Trophoblast cell (in vitro differentiated cells and primary cell): Measurements from ENCODE around the gene ELP1.

Experiments used
- DNase-seq, 2 donors: peaks; one replicate each; pipeline ENCODE4 v3.0.0-alpha.2; 2016
- H2AFZ ChIP-seq: 2 replicates; pipeline ENCODE4 v1.6.1; 2013; ENCODE audit warnings: low read length, moderate library complexity, mild to moderate bottlenecking; ENCODE audit not compliant: insufficient read depth, poor library complexity
- H2AK5ac ChIP-seq: 2 replicates; pipeline ENCODE4 v1.6.1; 2013; ENCODE audit warnings: mild to moderate bottlenecking, low read length
- H2BK120ac ChIP-seq: 2 replicates; pipeline ENCODE4 v1.6.1; 2013; ENCODE audit warnings: low read length, mild to moderate bottlenecking, moderate library complexity; ENCODE audit not compliant: insufficient read depth, poor library complexity
- H2BK12ac ChIP-seq: 2 replicates; pipeline ENCODE4 v1.6.1; 2013; ENCODE audit warnings: mild to moderate bottlenecking, low read length, moderate library complexity
- H2BK5ac ChIP-seq: 2 replicates; pipeline ENCODE4 v1.6.1; 2013; ENCODE audit warnings: low read length, low read depth, moderate library complexity, mild to moderate bottlenecking; ENCODE audit not compliant: poor library complexity
- H3K14ac ChIP-seq: 2 replicates; pipeline ENCODE4 v1.6.1; 2013; ENCODE audit warnings: mild to moderate bottlenecking, low read length
- H3K18ac ChIP-seq: 2 replicates; pipeline ENCODE4 v1.6.1; 2013; ENCODE audit warnings: mild to moderate bottlenecking, low read length
- H3K23ac ChIP-seq: 2 replicates; pipeline ENCODE4 v1.6.1; 2013; ENCODE audit warnings: low read length
- H3K27ac ChIP-seq: 2 replicates; pipeline ENCODE4 v1.5.1; 2013; ENCODE audit warnings: low read depth, mild to moderate bottlenecking, inconsistent platforms, low read length, moderate library complexity
- H3K27me3 ChIP-seq: 2 replicates; pipeline ENCODE4 v1.6.1; 2013; ENCODE audit warnings: inconsistent platforms, mild to moderate bottlenecking, low read length, moderate library complexity; ENCODE audit not compliant: insufficient read depth
- H3K36me3 ChIP-seq, 2 experiments: 1 replicate in 1 of 2; 2 replicates in 1 of 2; pipeline ENCODE4 v1.6.1; 2013; ENCODE audit warnings: low read length in 2 of 2, mild to moderate bottlenecking in 2 of 2, moderate library complexity in 1 of 2; ENCODE audit not compliant: insufficient read depth in 2 of 2, control insufficient read depth in 1 of 2
- H3K4ac ChIP-seq: 2 replicates; pipeline ENCODE4 v1.6.1; 2013; ENCODE audit warnings: low read depth, mild to moderate bottlenecking, low read length, moderate library complexity
- H3K4me1 ChIP-seq, 2 experiments: 1 replicate in 1 of 2; 2 replicates in 1 of 2; pipeline ENCODE4 v1.6.1; 2013; ENCODE audit warnings: low read length in 2 of 2, mild to moderate bottlenecking in 2 of 2, moderate library complexity in 1 of 2; ENCODE audit not compliant: insufficient read depth in 2 of 2, control insufficient read depth in 1 of 2
- H3K4me2 ChIP-seq: 2 replicates; pipeline ENCODE4 v1.6.1; 2013; ENCODE audit warnings: inconsistent platforms, mild to moderate bottlenecking, low read length, moderate library complexity
- H3K4me3 ChIP-seq: 2 replicates; pipeline ENCODE4 v1.5.1; 2013; ENCODE audit warnings: mild to moderate bottlenecking, low read depth, low read length, inconsistent platforms
- H3K79me1 ChIP-seq: one replicate; pipeline ENCODE4 v1.6.1; 2013; ENCODE audit warnings: low read length
- H3K79me2 ChIP-seq: 2 replicates; pipeline ENCODE4 v1.6.1; 2013; ENCODE audit warnings: low read length, mild to moderate bottlenecking; ENCODE audit not compliant: control insufficient read depth, insufficient read depth, poor library complexity
- H3K9ac ChIP-seq: 2 replicates; pipeline ENCODE4 v1.6.1; 2013; ENCODE audit warnings: mild to moderate bottlenecking, low read length
- H3K9me3 ChIP-seq: 2 replicates; pipeline ENCODE4 v1.6.1; 2013; ENCODE audit warnings: low read depth, mild to moderate bottlenecking, control low read depth, inconsistent platforms, low read length; ENCODE audit not compliant: insufficient read depth
- H4K12ac ChIP-seq: 2 replicates; pipeline ENCODE4 v1.6.1; 2013; ENCODE audit warnings: low read depth, mild to moderate bottlenecking, low read length, moderate library complexity
- H4K8ac ChIP-seq: 2 replicates; pipeline ENCODE4 v1.6.1; 2013; ENCODE audit warnings: low read depth, mild to moderate bottlenecking, low read length, moderate library complexity
- H4K91ac ChIP-seq: one replicate; pipeline ENCODE4 v1.6.1; 2013; ENCODE audit warnings: low read depth, mild to moderate bottlenecking, low read length, moderate library complexity
- WGBS: extraction: QIAGEN DNeasy Blood & Tissue Kit; methylation state at CpG from one replicate; pipeline ENCODE4 v1.1.7; 2013; ENCODE audit warnings: missing lambda C conversion rate; ENCODE audit not compliant: insufficient read length, insufficient coverage; ENCODE audit errors: extremely low coverage; 5-methylcytosine and 5-hydroxymethylcytosine counted together

Gene ELP1

DNA sequence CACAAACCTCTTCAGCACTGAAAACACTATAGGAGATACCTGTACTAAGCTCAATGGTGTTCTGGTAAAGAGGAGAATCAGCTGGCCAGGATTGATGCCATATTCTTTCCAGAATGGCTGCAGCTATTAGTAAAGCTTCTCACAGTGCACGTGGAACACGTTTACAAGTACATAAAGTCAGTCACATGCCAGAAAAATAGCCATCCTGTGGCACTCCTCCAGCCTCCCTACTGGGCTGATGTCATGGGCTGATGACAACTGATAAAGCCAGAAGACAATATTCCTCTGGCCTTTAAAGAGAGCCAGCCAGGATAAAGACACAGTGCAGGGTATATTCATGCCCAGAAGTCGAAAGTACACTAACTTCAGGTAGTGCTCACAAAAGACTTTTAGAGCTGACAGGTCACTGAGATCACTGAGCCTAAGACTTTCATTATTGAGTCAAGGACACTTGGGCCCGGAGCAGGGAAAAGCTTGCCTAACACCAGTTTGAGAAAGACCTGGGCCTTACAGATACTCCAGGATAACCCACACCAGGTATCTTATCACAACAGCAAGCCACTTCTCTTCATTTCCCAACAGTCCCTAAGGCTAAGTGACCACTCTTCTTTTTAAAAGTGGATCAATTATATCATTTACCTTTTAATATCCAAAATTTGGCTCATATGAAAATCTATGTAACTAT lies 29.7 kb upstream of the ELP1 start:
- Histone ChIP-seq H3K9me3 (no peaks in the 10 kb centered on the region), H2BK120ac (no peak overlapping the region), H2BK5ac (no peak overlapping the region), H3K4me2 (no peak overlapping the region), H2AK5ac (no peak overlapping the region), H3K27me3 (no peaks in the 10 kb centered on the region), H3K79me2 (no peaks in the 10 kb centered on the region), H2BK12ac (no peak overlapping the region), H3K18ac (no peak overlapping the region), H3K4me3 (no peak overlapping the region), H4K12ac (no peak overlapping the region), H3K4ac (no peak overlapping the region), H3K9ac (no peak overlapping the region), H4K8ac (no peak overlapping the region), H3K4me1 (peaks cover 0 to 2% of the 10 kb centered on the region in 2 experiments), H4K91ac (no peak overlapping the region), H3K14ac (no peak overlapping the region), H3K27ac (peak overlapping the region; percentile 16), H3K79me1 (no peaks in the 10 kb centered on the region), H3K23ac (no peak overlapping the region), H3K36me3 (peaks cover 2 to 4% of the 10 kb centered on the region in 2 experiments), H2AFZ (no peak overlapping the region)
- DNase-seq, result peak; percentile 33 to 58
- no CpG with 5 or more reads among the region's 4 CpGs for WGBS

GRCh38 chr9:108961151-108961550 lies 27.2 kb upstream of the ELP1 start:
- no peak overlapping the region for H4K12ac ChIP-seq
- no peak overlapping the region for H3K4ac ChIP-seq
- no peak overlapping the region for H3K27ac ChIP-seq
- H2AFZ ChIP-seq, result no peak overlapping the region
- H3K79me1 ChIP-seq, result no peaks in the 10 kb centered on the region
- H2AK5ac ChIP-seq, result no peak overlapping the region
- no peak overlapping the region for H4K8ac ChIP-seq
- H3K4me1 ChIP-seq, result peaks cover 0 to 2% of the 10 kb centered on the region in 2 experiments
- peaks cover 0 to 2% of the 10 kb centered on the region in 2 experiments for H3K36me3 ChIP-seq
- H3K23ac ChIP-seq, result no peak overlapping the region
- H3K4me3 ChIP-seq, result no peak overlapping the region
- no peak overlapping the region for H2BK12ac ChIP-seq
- no peaks in the 10 kb centered on the region for H3K27me3 ChIP-seq
- no peaks in the 10 kb centered on the region for H3K9me3 ChIP-seq
- H3K4me2 ChIP-seq, result no peak overlapping the region
- no peak overlapping the region for H2BK120ac ChIP-seq
- H3K18ac ChIP-seq, result no peak overlapping the region
- WGBS, result no CpG with 5 or more reads among the region's 2 CpGs
- H3K9ac ChIP-seq, result no peak overlapping the region
- no peak overlapping the region for H2BK5ac ChIP-seq
- no peak overlapping the region for H4K91ac ChIP-seq
- no peak for DNase-seq
- no peaks in the 10 kb centered on the region for H3K79me2 ChIP-seq
- no peak overlapping the region for H3K14ac ChIP-seq

- no peak overlapping the region for H3K4ac ChIP-seq
- no peak overlapping the region for H3K4me2 ChIP-seq
- no peak overlapping the region for H3K27ac ChIP-seq
- H3K79me1 ChIP-seq, result no peaks in the 10 kb centered on the region
- peaks cover 0 to 2% of the 10 kb centered on the region in 2 experiments for H3K4me1 ChIP-seq
- H3K14ac ChIP-seq, result no peak overlapping the region
- no peak overlapping the region for H2BK12ac ChIP-seq
- no peak overlapping the region for H2AFZ ChIP-seq
- no peak overlapping the region for H3K23ac ChIP-seq
- H3K36me3 ChIP-seq, result peaks cover 0 to 2% of the 10 kb centered on the region in 2 experiments
- no peak overlapping the region for H4K8ac ChIP-seq
- no peak overlapping the region for H2AK5ac ChIP-seq
- H4K12ac ChIP-seq, result no peak overlapping the region
- no peaks in the 10 kb centered on the region for H3K27me3 ChIP-seq
- H3K18ac ChIP-seq, result no peak overlapping the region
- H3K9me3 ChIP-seq, result no peaks in the 10 kb centered on the region
- WGBS, result no CpG with 5 or more reads among the region's 6 CpGs
- H3K9ac ChIP-seq, result no peak overlapping the region
- no peaks in the 10 kb centered on the region for H3K79me2 ChIP-seq
- H2BK120ac ChIP-seq, result no peak overlapping the region
- no peak for DNase-seq
- H3K4me3 ChIP-seq, result no peak overlapping the region
- no peak overlapping the region for H4K91ac ChIP-seq
- no peak overlapping the region for H2BK5ac ChIP-seq
Observed at GRCh38 chr9:108960331-108960730, 26.4 kb upstream of the ELP1 start.

DNA sequence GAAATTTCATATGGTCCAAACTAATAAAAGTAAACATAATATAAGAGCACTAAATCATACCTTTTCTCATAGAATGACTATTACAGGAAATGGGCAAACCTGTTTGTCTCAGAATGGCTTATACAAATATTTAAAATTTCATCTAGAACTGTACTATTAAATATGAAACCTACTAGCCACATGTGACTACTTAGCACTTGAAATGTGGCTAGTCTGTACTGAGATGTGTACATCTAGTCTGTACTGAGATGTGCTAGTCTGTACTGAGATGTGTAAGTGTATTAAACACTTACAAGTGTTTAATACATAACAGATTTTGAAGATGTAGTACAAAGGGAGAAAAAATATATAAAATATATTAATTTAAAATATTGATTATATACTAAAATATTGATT lies 22.7 kb upstream of the ELP1 start:
- Histone ChIP-seq H3K14ac (no peak overlapping the region), H3K9ac (no peak overlapping the region), H4K91ac (no peak overlapping the region), H2AFZ (no peak overlapping the region), H2BK12ac (no peak overlapping the region), H2BK5ac (no peak overlapping the region), H2AK5ac (no peak overlapping the region), H3K4me1 (no peaks in the 10 kb centered on the region), H3K79me2 (no peaks in the 10 kb centered on the region), H3K27me3 (no peaks in the 10 kb centered on the region), H4K12ac (no peak overlapping the region), H3K4ac (no peak overlapping the region), H3K4me2 (no peak overlapping the region), H4K8ac (no peak overlapping the region), H3K27ac (no peak overlapping the region), H2BK120ac (no peak overlapping the region), H3K9me3 (no peaks in the 10 kb centered on the region), H3K4me3 (no peak overlapping the region), H3K23ac (no peak overlapping the region), H3K79me1 (no peaks in the 10 kb centered on the region), H3K18ac (no peak overlapping the region), H3K36me3 (no peaks in the 10 kb centered on the region)
- no peak for DNase-seq
